HFFc6 (cell line): ENCODE data around the gene PLSCR4. TPM values are rescaled to one million over a fixed set of nuclear protein-coding genes. Genes with fewer than 3 reads are reported as not detected.

Source experiments
- DNase-seq: peaks from one replicate; pipeline ENCODE4 v3.0.0-alpha.2; 2018
- H3K27ac Mint-ChIP-seq: 2 replicates; pipeline ENCODE4 v1.8.0; 2020; ENCODE audit warnings: mild to moderate bottlenecking, mixed read lengths
- H3K27me3 Mint-ChIP-seq: 2 replicates; pipeline ENCODE4 v1.8.0; 2021; ENCODE audit warnings: mild to moderate bottlenecking, moderate library complexity, mixed read lengths; ENCODE audit not compliant: insufficient read depth
- H3K36me3 Mint-ChIP-seq: 2 replicates; pipeline ENCODE4 v1.8.0; 2021; ENCODE audit warnings: low read depth, mixed read lengths
- H3K4me1 Mint-ChIP-seq: 2 replicates; pipeline ENCODE4 v1.8.0; 2020; ENCODE audit warnings: low read depth, mixed read lengths
- H3K4me3 Mint-ChIP-seq: 2 replicates; pipeline ENCODE4 v1.8.0; 2020; ENCODE audit warnings: mild to moderate bottlenecking, moderate library complexity, mixed read lengths
- H3K9me3 Mint-ChIP-seq: 2 replicates; pipeline ENCODE4 v1.8.0; 2020; ENCODE audit warnings: mild to moderate bottlenecking, mixed read lengths
- CTCF ChIP-seq: fragments of 200-600 bp; sonication (generic); IDR thresholded peaks from 2 replicates; pipeline ENCODE4 v1.5.0; 2021; ENCODE audit warnings: antibody characterized with exemption, mild to moderate bottlenecking
- total RNA-seq, 6 experiments: library from RNA; stranded (reverse); fragmentation: NEBNext Ultra II Directional; extraction: Animal tissue kit (Norgen Biotek cat#: 25700); gene quantifications; 2 replicates in 1 of 6; 3 replicates in 5 of 6; pipeline ENCODE4 v1.2.3, GENCODE V29; 2021

PLSCR4 gene
- total RNA-seq, 6 experiments from 2014 or later: 6.7 to 11.9 (median 9.8) TPM

GRCh38 chr3:146246526-146246925 is 4.4 kb downstream of the PLSCR4 start:
- H3K4me1 Mint-ChIP-seq: peaks cover 39% of the 10 kb centered on the region
- no peak for TF ChIP-seq CTCF
- H3K27ac Mint-ChIP-seq: no peak overlapping the region
- no peaks in the 10 kb centered on the region for H3K9me3 Mint-ChIP-seq
- peaks cover 9% of the 10 kb centered on the region for H3K36me3 Mint-ChIP-seq
- no peak overlapping the region for H3K4me3 Mint-ChIP-seq
- DNase-seq: no peak
- no peaks in the 10 kb centered on the region for H3K27me3 Mint-ChIP-seq

- H3K27me3 Mint-ChIP-seq: no peaks in the 10 kb centered on the region
- H3K27ac Mint-ChIP-seq: no peak overlapping the region
- no peak for DNase-seq
- H3K4me3 Mint-ChIP-seq: no peak overlapping the region
- H3K4me1 Mint-ChIP-seq: peaks cover 27% of the 10 kb centered on the region
- H3K36me3 Mint-ChIP-seq: peaks cover 9% of the 10 kb centered on the region
- TF ChIP-seq CTCF: no peak
- H3K9me3 Mint-ChIP-seq: no peaks in the 10 kb centered on the region
Observed at GRCh38 chr3:146243559-146243958, 7.3 kb downstream of the PLSCR4 start.

GRCh38 chr3:146241523-146242240 is 9.2 kb downstream of the PLSCR4 start:
- no peak for DNase-seq
- peaks cover 19% of the 10 kb centered on the region for H3K36me3 Mint-ChIP-seq
- H3K9me3 Mint-ChIP-seq: peaks cover 12% of the 10 kb centered on the region
- H3K27ac Mint-ChIP-seq: no peak overlapping the region; the same call in 1 of the 2 replicates
- no peak overlapping the region for H3K4me3 Mint-ChIP-seq
- H3K4me1 Mint-ChIP-seq: peaks cover 12% of the 10 kb centered on the region; the same call in 1 of the 2 replicates
- H3K27me3 Mint-ChIP-seq: no peaks in the 10 kb centered on the region
- TF ChIP-seq CTCF: no peak

- no peaks in the 10 kb centered on the region for H3K27me3 Mint-ChIP-seq
- DNase-seq: no peak
- no peak overlapping the region for H3K4me3 Mint-ChIP-seq
- H3K4me1 Mint-ChIP-seq: no peaks in the 10 kb centered on the region
- no peak for TF ChIP-seq CTCF
- peaks cover 28% of the 10 kb centered on the region for H3K9me3 Mint-ChIP-seq
- no peak overlapping the region for H3K27ac Mint-ChIP-seq
- H3K36me3 Mint-ChIP-seq: peaks cover 33% of the 10 kb centered on the region
Observed at GRCh38 chr3:146233487-146233886, 17.4 kb downstream of the PLSCR4 start.

GRCh38 chr3:146227486-146227885 is 23.4 kb downstream of the PLSCR4 start:
- Mint-ChIP-seq H3K4me3 (no peak overlapping the region), H3K27me3 (no peaks in the 10 kb centered on the region), H3K9me3 (no peaks in the 10 kb centered on the region; the same call in 1 of the 2 replicates), H3K27ac (no peak overlapping the region), H3K36me3 (peaks cover 5% of the 10 kb centered on the region; the same call in 1 of the 2 replicates), H3K4me1 (peaks cover 11% of the 10 kb centered on the region)
- TF ChIP-seq CTCF: no peak
- DNase-seq: no peak
